ENCODE measurements around the gene DNHD1.

DNA sequence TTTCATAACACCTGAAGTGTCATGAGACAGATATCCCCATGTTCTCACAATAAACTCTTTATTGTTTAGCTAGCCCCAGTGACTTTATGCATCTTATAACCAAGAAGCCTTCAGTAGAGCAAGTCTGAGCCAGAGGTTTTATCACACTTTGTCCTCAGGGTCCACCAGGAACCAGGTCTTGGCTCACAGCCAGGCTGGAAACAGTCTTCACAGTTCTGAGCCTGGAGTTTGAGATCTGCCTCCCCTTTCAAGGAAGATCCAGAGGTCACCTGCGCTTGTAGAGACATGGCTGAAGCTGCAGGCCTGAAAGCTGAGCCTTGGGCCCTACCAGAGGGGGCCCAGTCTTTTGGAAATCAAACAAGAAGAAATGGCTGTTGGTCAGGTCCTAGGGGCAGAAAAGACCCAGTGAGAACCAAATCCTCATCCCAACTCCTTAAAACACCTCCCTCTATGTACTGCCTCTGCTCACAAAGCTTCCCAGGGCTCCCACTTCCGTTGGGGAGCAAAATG is 102.9 kb downstream of the DNHD1 start:
- TF ChIP-seq CTCF (IDR thresholded peaks at IDR 0.05; ENCODE audit: low read length) (no peak), EZH2phosphoT487 (IDR thresholded peaks at IDR 0.05; ENCODE audit: low read length) (no peak), EZH2 (optimal IDR thresholded peaks at IDR 0.05; ENCODE audit: low read depth, low read length) (no peak)

All from MM.1S (cell line).